HL-60 (cell line): ENCODE data around the gene SYT4.

Source experiments
- DNase-seq, 2 experiments: peaks; one replicate each; pipeline ENCODE4 v3.0.0-alpha.2; 2010 to 2020; ENCODE audit warnings: low read depth in 1 of 2, low spot score in 1 of 2
- H3K27ac ChIP-seq: fragments of 250-450 bp; sonication (Bioruptor Pico); replicated peaks from 2 replicates; pipeline ENCODE4 v1.5.1; 2020; ENCODE audit warnings: mild to moderate bottlenecking, moderate library complexity
- H3K27me3 ChIP-seq: fragments of 250-450 bp; sonication (Bioruptor Pico); 2 replicates; pipeline ENCODE4 v1.5.1; 2021; ENCODE audit warnings: mild to moderate bottlenecking, moderate library complexity; ENCODE audit not compliant: insufficient read depth, poor library complexity, severe bottlenecking
- H3K4me3 ChIP-seq: replicated peaks from 2 replicates; pipeline ENCODE4 v1.5.1; 2011; ENCODE audit warnings: mild to moderate bottlenecking, control low read depth, low read length; ENCODE audit not compliant: insufficient read depth
- CTCF ChIP-seq: IDR thresholded peaks from one replicate; pipeline ENCODE4 v1.5.1; 2011; ENCODE audit warnings: low read length, control low read depth, inconsistent platforms; ENCODE audit not compliant: insufficient read depth
- GABPA ChIP-seq: IDR thresholded peaks from 2 replicates; pipeline ENCODE4 v1.6.1; 2012; ENCODE audit warnings: low read depth
- POLR2AphosphoS5 ChIP-seq: IDR thresholded peaks from 2 replicates; pipeline ENCODE4 v1.6.1; 2012; ENCODE audit warnings: low read depth
- REST ChIP-seq: IDR thresholded peaks from 2 replicates; pipeline ENCODE4 v1.6.1; 2012; ENCODE audit warnings: low read depth; ENCODE audit not compliant: insufficient replicate concordance
- SPI1 ChIP-seq: IDR thresholded peaks from 2 replicates; pipeline ENCODE4 v1.6.1; 2012; ENCODE audit warnings: low read depth, mild to moderate bottlenecking, borderline replicate concordance
- long read RNA-seq: library from polyadenylated mRNA; unstranded; transcript quantifications from one replicate; pipeline ENCODE4 v2.0.0, GENCODE V29; 2020

The SYT4 gene
- long read RNA-seq: 0 reads

GRCh38 chr18:43277164-43277600 lies at the start of gene SYT4:
TSS of gene SYT4 (minus strand) at chr18:43277490. CDS start at chr18:43277281, 209 bp downstream.
- TF ChIP-seq SPI1 (no peak), POLR2AphosphoS5 (no peak), REST (peak; percentile 90)
- Histone ChIP-seq H3K4me3 (no peak within 1 kb of the TSS), H3K27ac (no peak within 1 kb of the TSS), H3K27me3 (no peaks in the 10 kb centered on the region)
- peak in 1 of 2 experiments; percentile 5 for DNase-seq

GRCh38 chr18:43322132-43322531 lies 44.8 kb upstream of the SYT4 start:
- Histone ChIP-seq H3K27me3 (no peaks in the 10 kb centered on the region), H3K4me3 (no peak overlapping the region), H3K27ac (no peak overlapping the region)
- no peak for TF ChIP-seq SPI1
- no peak for TF ChIP-seq POLR2AphosphoS5
- no peak for TF ChIP-seq GABPA
- TF ChIP-seq CTCF: no peak
- no peak for TF ChIP-seq REST
- no peak for DNase-seq

- H3K27me3 ChIP-seq: no peaks in the 10 kb centered on the region
- H3K27ac ChIP-seq: no peak overlapping the region
- H3K4me3 ChIP-seq: no peak overlapping the region
- DNase-seq: no peak
- no peak for TF ChIP-seq SPI1
These were observed 37.7 kb upstream of the SYT4 start for GRCh38 chr18:43314941-43315340.

- DNase-seq: no peak
- Histone ChIP-seq H3K4me3 (no peak overlapping the region), H3K27me3 (no peaks in the 10 kb centered on the region), H3K27ac (no peak overlapping the region)
- TF ChIP-seq SPI1 (no peak), REST (no peak), POLR2AphosphoS5 (no peak), CTCF (no peak), GABPA (no peak)
These were observed 35.6 kb upstream of the SYT4 start for GRCh38 chr18:43312891-43313290.
